Fibroblast of gingiva (primary cell): Measurements from ENCODE around the gene UBAC1.
A peak's percentile ranks its signal among the peaks of the same experiment; 100 is the strongest.
"Not testable (repeated sequence)": the region's sequence is repeated elsewhere in the genome, so short reads cannot be mapped to it uniquely, and the experiment has no call there.

Experiments used
- DNase-seq: peaks from one replicate; pipeline ENCODE4 v3.0.0-alpha.2; 2011; ENCODE audit warnings: low read depth

UBAC1 gene

DNA sequence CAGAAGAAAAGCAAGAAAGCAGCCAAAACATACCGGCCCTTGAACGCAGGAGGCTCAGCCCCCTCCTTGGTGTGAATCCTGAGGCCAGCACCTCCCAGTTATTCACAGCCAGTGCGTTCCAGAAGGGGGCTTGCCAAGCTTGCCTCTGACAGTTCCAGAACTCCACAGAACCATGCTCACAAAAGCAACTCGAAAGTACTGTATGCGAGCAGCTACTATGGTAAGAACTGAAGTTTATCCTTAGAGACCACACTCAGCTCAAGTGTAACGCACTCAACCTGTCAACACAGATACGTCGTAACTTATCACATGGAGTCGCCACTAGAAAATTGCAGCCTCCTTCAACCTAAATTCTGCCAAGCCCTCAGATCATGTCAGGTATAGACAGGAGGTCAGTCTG, 1.4 kb downstream of the UBAC1 start:
- DNase-seq: no peak

DNA sequence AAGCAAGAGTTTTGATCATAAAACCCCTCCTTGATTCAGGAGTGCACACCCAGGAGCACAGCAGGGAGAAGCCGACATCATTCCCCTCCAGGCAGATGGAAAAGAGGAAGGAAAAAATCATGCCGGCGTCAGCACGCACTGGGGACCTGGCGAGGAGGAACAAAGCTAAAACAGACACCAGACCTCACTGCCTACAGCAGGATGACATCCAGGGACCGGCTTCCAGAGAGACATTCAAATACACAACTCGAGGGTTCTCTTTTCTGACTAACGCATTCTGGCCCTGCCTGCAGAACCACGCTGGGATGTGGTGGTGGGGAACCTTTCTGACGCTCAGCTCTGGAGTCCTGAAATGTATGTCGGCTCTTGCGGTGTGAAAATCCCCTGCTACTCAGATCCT, 2.7 kb downstream of the UBAC1 start:
- DNase-seq: no peak

DNA sequence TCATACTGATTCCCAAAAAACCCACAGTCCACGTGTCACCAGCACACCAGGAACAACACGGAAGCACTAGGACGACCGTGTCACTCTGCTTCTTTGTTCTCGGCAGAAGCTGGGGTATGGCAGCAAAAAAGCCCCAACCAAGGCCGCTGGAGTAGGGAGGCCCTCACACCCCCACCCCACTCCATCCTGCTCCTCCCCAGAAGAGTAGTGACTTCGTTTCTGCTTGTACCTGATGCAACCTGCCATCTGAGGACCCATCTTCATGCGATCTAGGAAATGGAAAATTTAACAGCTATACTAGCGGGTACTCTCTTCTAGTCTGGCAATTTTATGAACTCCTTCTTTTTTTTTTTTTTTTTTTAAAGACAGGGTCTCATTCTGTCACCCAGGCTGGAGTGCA, 3.7 kb downstream of the UBAC1 start:
- no peak for DNase-seq

DNA sequence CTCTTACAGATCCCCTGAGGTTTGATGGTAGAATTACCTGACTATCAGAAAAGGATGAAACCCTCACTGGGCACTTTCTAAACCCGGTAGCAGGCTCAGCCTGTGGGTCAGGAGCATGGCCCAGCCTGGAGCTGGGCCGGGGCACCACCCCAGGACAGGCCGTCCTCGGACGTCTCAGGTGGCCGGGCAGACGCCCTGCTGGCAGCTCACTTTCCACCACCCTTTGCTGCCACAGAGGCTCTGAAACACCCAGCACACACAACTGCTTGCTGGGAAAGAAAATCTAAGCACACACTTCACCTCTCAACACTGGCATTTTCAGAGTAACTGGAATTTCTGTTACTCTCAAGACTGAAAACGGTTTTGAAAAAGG, 4.4 kb downstream of the UBAC1 start:
- DNase-seq: no peak

DNA sequence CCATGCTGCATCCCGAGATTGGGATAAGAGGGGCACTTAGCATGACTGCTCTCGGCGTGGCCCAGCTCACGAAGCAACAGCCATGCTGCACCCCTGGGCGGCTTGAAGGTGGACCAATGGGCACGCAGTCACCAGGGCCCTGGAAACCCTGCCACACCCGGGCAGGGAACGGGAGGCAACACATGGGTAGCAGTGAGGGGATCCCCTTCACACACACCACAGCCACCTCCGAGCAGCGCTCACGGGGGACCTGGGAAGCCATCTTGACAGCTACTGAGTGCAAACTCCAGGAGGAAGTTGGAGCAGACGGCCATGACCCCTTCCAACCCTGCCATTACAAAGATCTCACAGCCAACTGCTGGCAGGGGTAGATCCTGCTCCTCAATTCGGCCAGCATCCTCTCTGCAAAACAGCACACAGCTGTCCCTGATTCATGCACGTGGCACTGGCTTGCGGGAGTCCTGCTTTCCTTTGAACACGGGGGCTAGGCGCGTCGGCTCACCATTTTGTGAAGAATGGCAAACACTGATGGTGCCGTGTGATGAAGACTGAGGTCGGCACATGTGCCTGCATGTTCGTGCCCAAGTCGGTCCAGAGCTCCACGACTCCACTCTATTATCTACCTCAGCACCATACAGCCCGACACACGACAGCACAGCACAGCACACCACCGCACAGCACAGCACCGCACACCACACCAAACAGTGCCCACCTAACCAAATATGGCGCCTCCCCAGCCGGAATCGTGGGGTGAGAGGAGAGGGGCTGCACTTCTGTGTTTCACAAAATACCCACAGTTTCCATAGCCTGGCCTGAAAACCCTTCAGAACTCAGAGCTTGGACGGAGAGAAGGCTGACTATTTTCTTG, 5.0 kb downstream of the UBAC1 start:
- DNase-seq: no peak

DNA sequence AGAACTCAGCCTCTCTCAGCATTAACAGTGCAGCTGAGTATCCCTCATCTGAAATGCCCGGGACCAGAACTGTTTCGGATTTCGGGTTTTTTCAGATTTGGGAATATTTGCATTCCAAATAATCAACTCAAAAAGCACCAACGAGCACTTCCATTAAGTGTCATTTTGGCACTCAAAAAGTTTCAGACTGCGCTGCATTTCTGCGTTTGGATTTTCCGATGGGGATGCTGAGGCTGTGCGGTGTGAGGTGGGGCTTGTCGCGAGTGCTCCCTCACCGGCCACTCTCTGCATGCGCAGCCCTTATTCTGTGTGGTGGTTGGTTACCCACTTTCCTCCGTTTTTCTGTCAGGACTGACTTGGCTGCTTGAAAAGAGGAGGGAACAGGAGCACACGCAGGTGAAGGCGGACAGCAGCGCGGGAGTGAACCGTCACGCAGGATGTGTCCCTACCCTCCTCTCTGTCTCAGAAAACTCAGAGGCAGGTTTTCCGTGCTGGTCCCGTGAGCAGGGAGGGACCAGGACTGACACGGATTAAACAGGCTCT, 8.4 kb downstream of the UBAC1 start:
- DNase-seq: no peak

DNA sequence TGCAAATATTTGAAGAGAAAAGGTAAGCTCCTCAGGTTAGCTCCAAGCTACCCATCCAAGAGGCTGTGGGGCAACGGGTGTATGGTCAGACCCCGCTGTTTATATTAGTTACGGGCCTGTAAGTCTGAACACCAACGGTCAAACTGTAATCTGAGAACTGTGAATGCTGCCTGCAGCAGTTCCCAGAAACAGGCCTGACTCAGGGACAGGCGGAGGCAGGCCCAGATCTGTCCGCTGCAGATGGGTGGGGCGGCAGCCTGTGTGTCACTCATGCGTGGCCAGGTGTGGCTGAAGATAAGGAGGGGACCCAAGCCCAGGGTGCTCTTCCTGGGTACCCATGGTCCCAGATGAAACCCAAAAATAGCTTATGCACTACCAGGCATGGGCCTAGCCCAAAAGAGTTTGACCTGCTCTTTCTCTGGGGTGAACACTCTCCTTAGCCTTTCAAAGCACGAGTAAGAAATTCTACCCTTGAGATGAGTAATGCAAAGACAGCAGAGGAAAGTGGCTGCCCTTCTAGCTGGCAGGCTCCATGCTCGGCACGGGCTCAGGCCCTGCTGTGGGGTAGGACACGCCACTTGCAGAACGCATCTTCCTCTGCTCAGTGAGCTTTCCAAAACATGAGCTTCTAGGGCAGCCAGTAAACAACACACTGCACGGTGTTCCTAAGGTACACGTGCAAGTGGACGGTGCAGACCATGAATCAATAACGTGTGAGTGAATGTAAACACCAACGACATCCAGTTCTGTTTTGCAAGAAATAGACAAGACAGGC, 9.1 kb downstream of the UBAC1 start:
- DNase-seq: peak; percentile 35

DNA sequence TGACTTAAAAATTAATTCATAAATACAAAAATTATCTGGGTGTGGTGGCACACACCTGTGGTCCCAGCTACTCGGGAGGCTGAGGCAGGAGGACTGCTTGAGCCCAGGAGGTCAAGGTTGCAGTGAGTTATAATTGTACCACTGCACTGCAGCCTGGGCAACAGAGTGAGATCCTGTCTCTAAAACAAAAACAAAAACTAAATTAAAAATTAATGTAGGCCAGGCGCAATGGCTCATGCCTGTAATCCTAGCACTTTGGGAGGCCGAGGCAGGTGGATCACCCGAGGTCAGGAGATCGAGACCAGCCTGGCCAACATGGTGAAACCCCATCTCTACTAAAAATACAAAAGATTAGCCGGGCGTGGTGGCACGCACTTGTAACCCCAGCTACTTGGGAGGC, 9.9 kb downstream of the UBAC1 start:
- DNase-seq: not testable (repeated sequence)

DNA sequence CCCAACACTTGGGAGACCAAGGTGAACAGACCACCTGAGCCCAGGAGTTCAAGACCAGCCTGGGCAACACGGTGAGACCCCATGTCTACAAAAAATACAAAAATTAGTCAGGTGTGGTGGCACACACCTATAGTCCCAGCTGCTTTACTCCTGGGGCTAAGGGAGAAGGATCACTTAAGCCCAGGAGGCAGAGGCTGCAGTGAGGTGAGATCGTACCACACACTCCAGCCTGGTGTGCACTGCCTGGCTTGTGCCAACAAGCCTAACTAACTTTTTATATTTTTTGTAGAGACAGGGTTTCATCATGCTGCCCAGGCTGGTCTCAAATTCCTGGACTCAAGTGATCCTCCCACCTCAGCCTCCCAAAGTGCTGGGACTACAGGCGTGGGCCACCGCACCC, 10.3 kb downstream of the UBAC1 start:
- DNase-seq: not testable (repeated sequence)

DNA sequence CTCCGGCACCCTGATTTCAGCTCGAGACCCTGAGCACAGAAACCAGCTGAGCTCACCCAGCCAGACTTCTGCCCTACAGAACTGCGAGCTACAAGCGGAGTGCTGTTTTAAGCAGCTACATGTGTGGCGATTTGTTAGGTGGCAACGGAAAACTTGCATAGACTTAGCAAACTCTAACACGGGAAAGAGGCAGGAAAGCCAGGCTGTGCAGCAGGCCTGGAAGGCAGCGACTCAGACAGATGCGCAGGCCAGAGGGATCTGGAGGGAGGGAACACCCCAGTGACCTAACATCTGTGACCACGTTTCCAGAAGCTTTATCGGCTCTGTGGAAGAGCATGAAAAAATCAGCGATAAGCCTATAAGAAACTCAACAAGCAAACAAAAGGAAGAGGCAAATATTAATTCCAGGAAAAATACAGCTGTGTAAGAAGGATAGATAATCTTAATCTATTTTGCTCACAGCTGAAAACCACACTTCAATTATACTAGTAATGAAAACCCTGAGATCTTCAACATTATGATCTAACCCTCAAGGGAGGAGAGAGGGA, 11.0 kb downstream of the UBAC1 start:
- DNase-seq: no peak

DNA sequence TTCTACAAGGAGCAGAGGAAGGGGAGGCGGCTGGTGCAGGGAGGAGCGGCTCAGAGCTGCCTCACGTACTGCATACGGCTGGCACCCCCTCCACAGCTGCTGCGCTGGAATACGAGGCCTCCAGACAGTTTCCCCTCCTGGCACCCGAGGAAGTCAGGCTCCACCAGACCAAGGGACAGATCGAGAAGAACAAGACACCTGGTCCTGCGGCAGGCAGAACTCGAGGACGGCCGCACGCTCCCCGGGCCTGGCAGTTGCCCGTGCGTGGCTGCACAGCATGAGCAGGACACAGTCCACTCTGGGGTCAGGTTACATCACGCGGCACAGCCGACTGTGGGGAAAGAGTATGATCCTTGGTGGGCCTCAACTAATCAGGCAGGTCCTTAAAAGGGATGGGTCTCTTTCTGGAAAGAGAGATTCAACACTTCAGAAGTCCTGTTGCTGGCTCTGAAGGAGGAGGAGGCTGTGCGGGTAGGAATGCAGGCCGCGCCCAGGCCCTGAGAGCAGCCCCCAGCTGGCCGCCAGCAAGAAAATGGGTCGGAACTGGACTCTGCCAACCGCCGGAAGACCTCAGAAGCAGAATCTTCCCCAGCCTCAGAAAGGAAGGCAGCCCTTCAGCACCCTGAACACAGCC, 11.6 kb downstream of the UBAC1 start:
- DNase-seq: no peak

DNA sequence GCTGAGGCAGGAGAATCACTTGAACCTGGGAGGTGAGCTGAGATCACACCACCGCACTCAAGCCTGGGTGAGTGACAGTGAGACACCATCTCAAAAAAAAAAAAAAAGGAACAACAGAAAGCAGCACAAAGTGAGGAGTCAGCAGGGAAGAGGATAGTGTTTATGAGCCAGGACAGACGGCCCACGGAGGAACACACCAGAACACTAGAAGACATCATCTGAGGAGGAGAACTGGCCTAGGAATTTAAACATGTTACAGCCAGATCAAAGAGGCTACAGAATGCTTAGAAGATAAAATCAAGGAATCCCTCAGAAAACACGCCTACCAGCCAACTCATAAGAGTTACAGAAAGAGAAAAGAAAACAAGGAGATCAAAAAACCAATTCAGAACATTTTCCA, 12.2 kb downstream of the UBAC1 start:
- no peak for DNase-seq

DNA sequence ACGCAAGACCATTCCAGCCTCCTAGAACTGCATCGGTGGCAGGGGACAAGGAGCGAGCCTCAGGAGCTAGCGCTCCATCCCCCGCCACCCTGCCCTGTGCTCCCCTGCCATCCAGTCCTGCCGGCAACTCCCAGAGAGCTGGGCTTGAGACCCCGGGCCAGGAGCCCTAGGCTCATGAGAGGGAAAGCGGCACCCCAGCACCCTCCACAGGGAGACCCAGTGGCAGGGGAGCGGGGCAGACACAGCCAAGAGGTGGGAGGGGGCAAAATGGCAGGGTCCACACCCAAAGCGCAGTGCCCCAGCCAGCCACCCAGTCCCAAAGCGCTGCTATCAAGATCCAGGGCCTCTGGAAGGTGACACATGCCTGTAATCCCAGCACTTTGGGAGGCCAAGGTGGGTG, 12.7 kb downstream of the UBAC1 start:
- no peak for DNase-seq

DNA sequence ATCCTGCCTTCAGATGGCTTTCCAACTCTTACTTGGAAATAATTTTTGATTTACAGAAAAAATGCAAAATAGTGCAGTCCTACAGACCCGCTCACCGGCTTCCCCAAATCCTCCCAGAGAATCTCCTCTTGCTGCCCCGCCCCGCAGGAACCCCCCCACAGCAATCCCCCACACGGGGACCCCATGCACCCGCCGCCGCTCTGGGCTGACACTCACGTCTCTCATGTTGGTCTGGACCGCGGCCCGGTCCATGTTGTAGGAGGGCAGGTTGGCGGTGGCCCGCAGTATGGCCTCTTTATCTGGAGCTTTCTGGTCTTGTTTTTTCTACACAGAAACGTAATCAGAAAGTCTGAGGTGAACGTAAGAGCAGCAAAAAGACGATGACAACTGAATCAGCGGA, 13.6 kb downstream of the UBAC1 start:
- DNase-seq: no peak

DNA sequence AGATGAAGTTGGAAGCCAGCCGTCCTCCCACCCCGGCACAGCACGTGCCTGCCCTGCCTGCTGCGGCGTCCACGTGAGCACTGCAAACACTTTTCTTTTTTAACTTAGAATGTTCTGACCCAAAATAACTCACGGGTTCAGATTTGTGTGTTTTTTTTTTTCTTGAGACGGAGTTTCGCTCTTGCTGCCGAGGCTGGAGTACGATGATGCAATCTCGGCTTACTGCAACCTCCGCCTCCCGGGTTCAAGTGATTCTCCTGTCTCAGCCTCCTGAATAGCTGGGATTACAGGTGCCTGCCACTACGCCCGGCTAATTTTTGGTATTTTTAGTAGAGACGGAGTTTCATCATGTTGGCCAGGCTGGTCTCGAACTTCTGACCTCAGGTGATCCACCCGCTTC, 14.1 kb downstream of the UBAC1 start:
- DNase-seq: not testable (repeated sequence)

DNA sequence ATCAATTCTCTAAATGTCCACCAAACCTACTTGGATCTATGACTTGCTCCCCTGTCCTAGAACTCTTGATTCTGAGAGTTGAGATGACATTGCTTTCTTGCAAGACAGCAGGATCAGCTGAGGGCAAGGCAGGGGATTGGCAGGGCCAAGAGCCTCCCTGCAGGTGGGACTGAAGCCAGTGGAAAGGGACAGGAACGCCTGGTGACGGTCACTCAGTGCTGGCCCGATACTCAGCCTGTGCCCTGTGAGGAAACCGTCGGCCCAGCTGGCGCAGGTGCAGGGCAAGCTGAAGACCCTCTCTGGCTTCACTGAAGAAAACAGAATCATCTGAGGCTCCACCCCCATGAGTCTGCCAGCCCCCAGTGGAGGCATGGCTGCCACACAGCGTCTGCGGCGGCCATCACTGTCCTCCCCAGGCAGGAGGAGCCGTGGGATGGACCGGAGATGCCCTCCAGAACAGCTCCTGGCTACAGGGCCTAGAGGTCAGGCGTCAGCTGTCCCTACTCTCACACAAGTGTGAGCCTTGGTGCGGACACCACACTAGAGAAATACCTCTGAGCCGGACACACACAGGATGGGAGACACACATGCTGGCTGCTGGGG, 14.7 kb downstream of the UBAC1 start:
- no peak for DNase-seq

DNA sequence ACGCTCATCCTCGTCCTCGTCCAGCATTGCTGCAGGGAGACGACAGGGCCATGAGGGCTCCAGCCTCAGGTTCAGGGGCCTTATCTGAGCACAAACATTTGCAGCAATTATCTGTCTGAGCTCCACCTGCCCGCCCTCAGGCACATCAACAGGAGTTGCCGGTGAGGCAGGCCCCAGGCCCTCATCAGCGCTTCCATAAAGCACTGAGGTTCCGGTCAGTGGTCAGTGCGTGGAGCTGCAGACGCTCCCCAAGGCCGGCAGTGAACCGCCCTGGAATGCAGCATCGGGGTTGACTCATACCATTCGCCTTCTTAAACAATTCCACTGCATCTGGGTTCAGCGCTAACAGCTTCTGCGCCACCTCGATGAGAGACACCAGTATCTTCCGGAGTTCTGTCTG, 15.2 kb downstream of the UBAC1 start:
- DNase-seq: no peak

DNA sequence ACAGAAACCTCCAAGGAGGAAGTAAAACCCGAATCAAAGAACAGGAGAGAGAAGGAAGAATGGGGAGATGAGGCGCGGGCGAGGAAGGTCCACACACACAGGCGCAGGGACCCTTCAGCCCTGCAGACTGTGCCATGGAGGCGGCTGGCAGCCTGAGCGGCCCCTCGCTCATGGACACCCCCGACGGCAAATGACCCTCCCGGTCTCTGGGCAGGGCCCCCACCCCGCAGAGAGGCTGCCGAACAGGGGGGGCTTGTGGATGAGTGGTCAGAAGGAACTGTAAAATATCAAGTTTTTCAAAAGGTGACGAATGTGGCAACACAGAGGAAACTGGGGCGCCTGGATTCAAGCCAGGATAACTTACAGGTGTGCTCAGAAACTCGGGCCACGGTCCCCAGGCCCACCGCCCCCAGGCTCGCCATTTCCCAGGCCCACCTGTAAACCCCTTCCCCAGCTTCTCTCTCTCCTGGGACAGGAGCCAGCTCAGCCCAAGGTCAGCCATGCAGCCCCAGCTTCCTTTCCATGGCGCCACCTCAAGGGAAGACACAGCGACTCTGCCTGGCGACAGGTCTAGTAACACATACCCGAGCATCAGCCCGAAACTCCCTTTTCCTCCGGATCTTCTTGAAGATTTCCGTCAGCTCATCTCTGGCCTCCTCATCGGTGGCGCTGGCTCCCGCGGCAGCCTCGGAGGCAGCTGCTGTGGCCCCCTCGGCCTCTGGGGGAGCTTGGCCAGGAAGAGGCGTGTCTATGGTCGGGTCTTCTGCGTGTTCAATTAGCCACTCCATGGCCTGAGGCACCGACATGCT, 16.5 kb downstream of the UBAC1 start:
- DNase-seq: no peak

DNA sequence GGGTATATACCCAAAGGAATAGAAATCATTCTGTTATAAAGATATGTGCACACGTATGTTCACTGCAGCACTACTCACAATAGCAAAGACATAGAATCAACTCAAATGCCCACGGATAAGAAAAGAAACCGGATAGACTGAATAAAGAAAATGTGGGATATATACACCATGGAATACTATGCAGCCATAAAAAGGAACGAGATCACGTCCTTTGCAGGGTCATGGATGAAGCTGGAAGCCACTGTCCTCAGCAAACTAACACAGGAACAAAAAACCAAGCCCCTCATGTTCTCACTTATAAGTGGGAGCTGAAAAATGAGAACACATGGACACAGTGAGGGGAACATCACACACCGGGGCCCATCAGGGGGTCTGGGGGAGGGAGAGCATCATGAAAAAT, 17.6 kb downstream of the UBAC1 start:
- DNase-seq: not testable (repeated sequence)

DNA sequence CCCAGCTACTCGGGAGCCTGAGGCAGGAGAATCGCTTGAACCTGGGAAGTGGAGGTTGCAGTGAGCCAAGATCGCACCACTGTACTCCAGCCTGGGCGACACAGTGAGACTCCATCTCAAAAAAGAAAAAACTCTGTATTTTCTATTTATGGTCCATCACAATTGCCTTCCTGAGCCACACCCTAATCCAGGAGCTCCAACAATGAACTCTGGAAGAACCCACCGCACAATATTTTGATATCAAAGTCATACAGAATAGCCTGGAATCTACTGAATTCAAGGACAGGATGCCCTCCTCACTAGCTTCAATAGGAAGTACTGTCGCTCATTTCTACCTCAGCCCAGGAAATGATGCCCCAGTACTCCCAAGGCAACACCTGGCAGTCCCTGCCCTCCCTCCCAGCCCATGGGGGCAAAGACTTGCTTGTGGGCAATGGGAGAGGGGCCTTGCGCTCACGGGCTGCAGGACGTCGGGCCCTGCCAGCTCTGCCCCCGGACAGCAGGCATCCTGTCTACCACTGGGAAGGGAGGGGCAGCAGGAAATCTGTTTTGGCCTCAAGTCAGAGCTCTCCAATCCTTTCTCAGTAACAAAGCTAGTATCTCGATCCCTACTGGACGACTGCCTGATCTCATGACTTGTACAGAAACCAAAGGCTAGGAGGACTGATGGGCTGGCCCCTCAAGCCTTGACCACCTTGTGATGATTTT, 19.7 kb downstream of the UBAC1 start:
- no peak for DNase-seq
